ENCODE data around the gene ERMARD.

GRCh38 chr6:169702840-169703246 lies 48.6 kb upstream of the ERMARD start:
- TF ChIP-seq CTCF (IDR thresholded peaks at IDR 0.05) (no peak), ZFX (IDR thresholded peaks at IDR 0.05; ENCODE audit: borderline replicate concordance) (no peak)
